ENCODE measurements around the gene RAB3B.
A peak's percentile ranks its signal among the peaks of the same experiment; 100 is the strongest.
"Not testable (repeated sequence)": the region's sequence is repeated elsewhere in the genome, so short reads cannot be mapped to it uniquely, and the experiment has no call there.

RAB3B gene

GRCh38 chr1:51915951-51916350, 74.5 kb downstream of the RAB3B start:
- no peak for DNase-seq

- no peak for DNase-seq
Observed at GRCh38 chr1:51912881-51913280, 77.6 kb downstream of the RAB3B start.

GRCh38 chr1:51910221-51911000, 80.1 kb downstream of the RAB3B start:
- DNase-seq = no peak

- DNase-seq = no peak
Observed at GRCh38 chr1:51908499-51908898, 82.0 kb downstream of the RAB3B start.

- DNase-seq = no peak
Observed at GRCh38 chr1:51907079-51907702, 83.3 kb downstream of the RAB3B start.

GRCh38 chr1:51906306-51907078, 84.0 kb downstream of the RAB3B start:
- no peak for DNase-seq

GRCh38 chr1:51902456-51902855, 88.0 kb downstream of the RAB3B start:
- no peak for DNase-seq

- DNase-seq = no peak
Observed at GRCh38 chr1:51901151-51901550, 89.3 kb downstream of the RAB3B start.

- DNase-seq = no peak
Observed at GRCh38 chr1:51899022-51899421, 91.5 kb downstream of the RAB3B start.

GRCh38 chr1:51898090-51898734, 92.3 kb downstream of the RAB3B start:
- DNase-seq = no peak

GRCh38 chr1:51897699-51898031, 92.8 kb downstream of the RAB3B start:
- DNase-seq = no peak

GRCh38 chr1:51894748-51895147, 95.8 kb downstream of the RAB3B start:
- DNase-seq = not testable (repeated sequence)

- peak; percentile 99 for DNase-seq
Observed at GRCh38 chr1:51878616-51879336, 111.7 kb downstream of the RAB3B start, which contains the start of gene NRDC. Gene NRDC, minus strand, starts transcription at chr1:51878727. Its CDS starts 112 bp downstream, at chr1:51878615.

GRCh38 chr1:51878308-51878615, 112.2 kb downstream of the RAB3B start:
- no peak for DNase-seq

- DNase-seq = no peak
Observed at GRCh38 chr1:51877434-51878307, 112.8 kb downstream of the RAB3B start.

GRCh38 chr1:51875836-51876235, 114.7 kb downstream of the RAB3B start:
- no peak for DNase-seq

GRCh38 chr1:51875291-51875772, 115.2 kb downstream of the RAB3B start:
- DNase-seq = no peak

GRCh38 chr1:51873270-51873669, 117.2 kb downstream of the RAB3B start:
- DNase-seq = not testable (repeated sequence)

GRCh38 chr1:51871351-51871975, 119.0 kb downstream of the RAB3B start:
- no peak for DNase-seq

GRCh38 chr1:51870603-51871350, 119.7 kb downstream of the RAB3B start:
- DNase-seq = no peak
